Loucy (cell line): ENCODE results near the gene NKX2-3.

Source experiments
- CTCF ChIP-seq: fragments of 200-600 bp; sonication (generic); conservative IDR thresholded peaks from 2 replicates; pipeline ENCODE4 v1.5.1; 2014; ENCODE audit warnings: mild to moderate bottlenecking, antibody characterized with exemption, low read length
- EZH2phosphoT487 ChIP-seq: fragments of 200-600 bp; IDR thresholded peaks from 2 replicates; pipeline ENCODE4 v1.6.1; 2018; ENCODE audit warnings: antibody characterized with exemption, mild to moderate bottlenecking, moderate library complexity, borderline replicate concordance

- no peak for TF ChIP-seq CTCF
- TF ChIP-seq EZH2phosphoT487: no peak
Observed at GRCh38 chr10:99555825-99556523, 23.2 kb downstream of the NKX2-3 start.
